ENCODE data around the gene TGFBR3L.
"Not testable (repeated sequence)": the region's sequence is repeated elsewhere in the genome, so short reads cannot be mapped to it uniquely, and the experiment has no call there.

TGFBR3L gene

GRCh38 chr19:7879111-7879807 lies 35.4 kb upstream of the TGFBR3L start:
- no peak for DNase-seq (ENCODE audit: extremely low read depth in 1 of 2, low read depth in 1 of 2)

- DNase-seq (ENCODE audit: extremely low read depth in 1 of 2, low read depth in 1 of 2), result no peak
Observed at GRCh38 chr19:7879836-7880235, 34.8 kb upstream of the TGFBR3L start.

- no peak for DNase-seq (ENCODE audit: extremely low read depth in 1 of 2, low read depth in 1 of 2)
Observed at GRCh38 chr19:7881910-7882309, 32.7 kb upstream of the TGFBR3L start.

GRCh38 chr19:7883105-7883504 lies 31.5 kb upstream of the TGFBR3L start:
- DNase-seq (ENCODE audit: extremely low read depth in 1 of 2, low read depth in 1 of 2), result no peak

- no peak for DNase-seq (ENCODE audit: extremely low read depth in 1 of 2, low read depth in 1 of 2)
Observed at GRCh38 chr19:7883796-7884570, 30.6 kb upstream of the TGFBR3L start.

GRCh38 chr19:7885818-7886217 lies 28.8 kb upstream of the TGFBR3L start:
- DNase-seq (ENCODE audit: extremely low read depth in 1 of 2, low read depth in 1 of 2), result no peak

- no peak for DNase-seq (ENCODE audit: extremely low read depth in 1 of 2, low read depth in 1 of 2)
Observed at GRCh38 chr19:7887408-7888144, 27.1 kb upstream of the TGFBR3L start.

- no peak for DNase-seq (ENCODE audit: extremely low read depth in 1 of 2, low read depth in 1 of 2)
Observed at GRCh38 chr19:7888145-7888825, 26.3 kb upstream of the TGFBR3L start, which contains the start of gene LRRC8E. TSS of gene LRRC8E (plus strand) at chr19:7888510. CDS start at chr19:7895604, 7,094 bp downstream.

- DNase-seq (ENCODE audit: extremely low read depth in 1 of 2, low read depth in 1 of 2), result no peak
Observed at GRCh38 chr19:7888826-7889217, 25.8 kb upstream of the TGFBR3L start.

GRCh38 chr19:7893362-7894101 lies 21.1 kb upstream of the TGFBR3L start:
- not testable (repeated sequence) for DNase-seq (ENCODE audit: extremely low read depth in 1 of 2, low read depth in 1 of 2)

GRCh38 chr19:7894612-7895309 lies 19.9 kb upstream of the TGFBR3L start:
- DNase-seq (ENCODE audit: extremely low read depth in 1 of 2, low read depth in 1 of 2), result no peak

GRCh38 chr19:7895565-7895964 lies 19.1 kb upstream of the TGFBR3L start:
- no peak for DNase-seq (ENCODE audit: extremely low read depth in 1 of 2, low read depth in 1 of 2)

- DNase-seq (ENCODE audit: extremely low read depth in 1 of 2, low read depth in 1 of 2), result no peak
Observed at GRCh38 chr19:7897292-7897691, 17.3 kb upstream of the TGFBR3L start.

GRCh38 chr19:7898967-7899366 lies 15.7 kb upstream of the TGFBR3L start:
- DNase-seq (ENCODE audit: extremely low read depth in 1 of 2, low read depth in 1 of 2), result no peak

GRCh38 chr19:7899751-7900378 lies 14.8 kb upstream of the TGFBR3L start:
- no peak for DNase-seq (ENCODE audit: extremely low read depth in 1 of 2, low read depth in 1 of 2)

- DNase-seq (ENCODE audit: extremely low read depth in 1 of 2, low read depth in 1 of 2), result no peak
Observed at GRCh38 chr19:7900401-7900870, 14.2 kb upstream of the TGFBR3L start.

GRCh38 chr19:7900931-7901330 lies 13.7 kb upstream of the TGFBR3L start:
- DNase-seq (ENCODE audit: extremely low read depth in 1 of 2, low read depth in 1 of 2), result no peak

GRCh38 chr19:7901337-7901736 lies 13.3 kb upstream of the TGFBR3L start:
- DNase-seq (ENCODE audit: extremely low read depth in 1 of 2, low read depth in 1 of 2), result no peak

- no peak for DNase-seq (ENCODE audit: extremely low read depth in 1 of 2, low read depth in 1 of 2)
Observed at GRCh38 chr19:7902796-7903243, 11.8 kb upstream of the TGFBR3L start.
